K562 (cell line): ENCODE measurements around the gene ELOVL1. TPM values are rescaled to one million over a fixed set of nuclear protein-coding genes. Genes with fewer than 3 reads are reported as not detected.

Experiments used
- ATAC-seq: fragments of 200-7000 bp; cut with Tn5 transposase; 3 replicates; pipeline ENCODE4 v1.9.1; 2020; ENCODE audit warnings: moderate library complexity
- BruUV-seq: library from RNA; stranded (reverse); fragments of 400-500 nt; replicated peaks from 2 replicates; lab custom pipeline; 2021; lab: Mats Ljungman, UMichigan
- CTCF ChIA-PET: fragments of 300-600 bp; formaldehyde crosslinking; extraction: SDS; loops from one replicate; lab custom pipeline; 2021; ENCODE audit warnings: low intra/inter-chr PET ratio; lab: Yijun Ruan, JAX
- POLR2A ChIA-PET: fragments of 300-600, 350-650 bp; sonication (Branson Sonifier 250); formaldehyde crosslinking; extraction: SDS; loops from one replicate; lab custom pipeline; 2021; ENCODE audit warnings: antibody characterized with exemption, inconsistent platforms; lab: Yijun Ruan, JAX
- DNase-seq, 4 experiments: peaks; one replicate each; pipeline versions ENCODE4 v3.0.0 to v3.0.0-alpha.2; 2011 to 2018; ENCODE audit warnings: low spot score in 3 of 4, mixed read lengths in 3 of 4; ENCODE audit errors: extremely low read depth in 1 of 4
- FAIRE-seq: peaks from 2 replicates; lab custom pipeline; 2011; peaks lifted over from hg19 to GRCh38; lab: Jason Lieb, UNC
- H2AFZ ChIP-seq: 2 replicates; pipeline ENCODE4 v1.6.0; 2011; ENCODE audit warnings: low read depth, low read length, control low read depth, inconsistent platforms
- H3K27ac ChIP-seq: fragments of 200-600 bp; 3 replicates; pipeline ENCODE4 v1.8.0; 2011; ENCODE audit warnings: low read depth, mild to moderate bottlenecking, control low read depth, inconsistent platforms, low read length, moderate library complexity, mixed read lengths; ENCODE audit errors: extremely low read depth
- H3K27me3 ChIP-seq, 2 experiments: fragments of 300-600 bp in 1 of 2; 2 replicates in 1 of 2; 3 replicates in 1 of 2; pipeline versions ENCODE4 v1.6.0 to v1.8.0; 2011; ENCODE audit warnings: inconsistent platforms in 2 of 2, low read length in 2 of 2, mild to moderate bottlenecking in 1 of 2, mixed read lengths in 1 of 2, moderate library complexity in 1 of 2; ENCODE audit not compliant: control insufficient read depth in 2 of 2, insufficient read depth in 2 of 2
- H3K36me3 ChIP-seq: fragments of 300-600 bp; 3 replicates; pipeline ENCODE4 v1.8.0; 2011; ENCODE audit warnings: mild to moderate bottlenecking, low read length, inconsistent platforms; ENCODE audit not compliant: control insufficient read depth, insufficient read depth
- H3K4me1 ChIP-seq, 2 experiments: fragments of 200-600 bp in 1 of 2; replicated peaks in 1 of 2; 2 replicates in 1 of 2; 3 replicates in 1 of 2; pipeline versions ENCODE4 v1.5.1 to v1.8.0; 2011; ENCODE audit warnings: inconsistent platforms in 2 of 2, low read length in 2 of 2, mild to moderate bottlenecking in 1 of 2, mixed read lengths in 1 of 2, moderate library complexity in 1 of 2; ENCODE audit not compliant: control insufficient read depth in 2 of 2, insufficient read depth in 2 of 2
- H3K4me2 ChIP-seq: 2 replicates; pipeline ENCODE4 v1.6.1; 2011; ENCODE audit warnings: low read length, control low read depth, inconsistent platforms, mixed read lengths; ENCODE audit not compliant: insufficient read depth
- H3K4me3 ChIP-seq: fragments of 200-600 bp; sonication (generic), shearing (Covaris generic); 2 replicates; pipeline ENCODE4 v1.5.1; 2016; ENCODE audit warnings: control low read depth, inconsistent platforms
- H3K79me2 ChIP-seq: fragments of 200-600 bp; 3 replicates; pipeline ENCODE4 v1.8.0; 2011; ENCODE audit warnings: low read length, inconsistent platforms; ENCODE audit not compliant: control insufficient read depth, insufficient read depth
- H3K9ac ChIP-seq, 2 experiments: 2 replicates each; pipeline versions ENCODE4 v1.6.0 to v1.6.1; 2011; ENCODE audit warnings: low read depth in 2 of 2, low read length in 2 of 2, control low read depth in 1 of 2, inconsistent platforms in 1 of 2, mild to moderate bottlenecking in 1 of 2, mixed read lengths in 1 of 2; ENCODE audit not compliant: insufficient read depth in 1 of 2
- H3K9me1 ChIP-seq: one replicate; pipeline ENCODE4 v1.6.0; 2011; ENCODE audit warnings: inconsistent platforms, mild to moderate bottlenecking, low read length, moderate library complexity; ENCODE audit not compliant: control insufficient read depth, insufficient read depth
- H3K9me3 ChIP-seq: replicated peaks from 2 replicates; pipeline ENCODE4 v1.5.1; 2011; ENCODE audit warnings: low read depth, low read length, inconsistent platforms; ENCODE audit not compliant: control insufficient read depth, insufficient read depth
- H4K20me1 ChIP-seq: replicated peaks from 2 replicates; pipeline ENCODE4 v1.6.1; 2011; ENCODE audit warnings: low read length, inconsistent platforms, mixed read lengths; ENCODE audit not compliant: control insufficient read depth, insufficient read depth
- CBX5 ChIP-seq: IDR thresholded peaks from 2 replicates; pipeline ENCODE4 v1.6.1; 2014; ENCODE audit warnings: low read depth, borderline replicate concordance
- HDAC6 ChIP-seq: IDR thresholded peaks from 2 replicates; pipeline ENCODE4 v1.6.1; 2012; ENCODE audit warnings: low read depth, mild to moderate bottlenecking, control low read depth, inconsistent platforms, low read length, moderate library complexity
- KLF16 ChIP-seq: IDR thresholded peaks from 2 replicates; pipeline ENCODE4 v1.6.1; 2016; ENCODE audit warnings: antibody characterized with exemption
- MYNN ChIP-seq, 2 experiments: sonication (generic); formaldehyde crosslinking in 1 of 2; IDR thresholded peaks; 2 replicates each; pipeline versions ENCODE4 v1.5.0 to v1.6.1; 2016 to 2020; ENCODE audit warnings: antibody characterized with exemption in 1 of 2, missing genetic modification reagents in 1 of 2
- NONO ChIP-seq, 2 experiments: fragments of 200-400 bp in 1 of 2; fragments of 450-650 bp in 1 of 2; formaldehyde crosslinking in 1 of 2; IDR thresholded peaks; 2 replicates each; pipeline ENCODE4 v1.6.1; 2017; ENCODE audit warnings: low read depth in 2 of 2, mild to moderate bottlenecking in 2 of 2, moderate library complexity in 2 of 2, low read length in 1 of 2
- OTX1 ChIP-seq: fragments of 450-650 bp; formaldehyde crosslinking; IDR thresholded peaks from 2 replicates; pipeline ENCODE4 v1.4.0; 2022; ENCODE audit warnings: mild to moderate bottlenecking
- RBM34 ChIP-seq: fragments of 200-400 bp; formaldehyde crosslinking; IDR thresholded peaks from 2 replicates; pipeline ENCODE4 v1.6.1; 2018; ENCODE audit warnings: low read length, borderline replicate concordance; ENCODE audit not compliant: insufficient read depth
- TFE3 ChIP-seq: fragments of 450-650 bp; formaldehyde crosslinking; IDR thresholded peaks from 2 replicates; pipeline ENCODE4 v1.4.0; 2020; ENCODE audit warnings: mild to moderate bottlenecking, mixed read lengths
- ZNF518B ChIP-seq: fragments of 250-450 bp; sonication (Bioruptor Pico); IDR thresholded peaks from 2 replicates; pipeline ENCODE4 v1.5.0; 2021; ENCODE audit warnings: mild to moderate bottlenecking, moderate library complexity
- ZNF717 ChIP-seq: fragments of 250-450 bp; sonication (Bioruptor Pico); IDR thresholded peaks from 2 replicates; pipeline ENCODE4 v1.5.0; 2021
- WGBS: fragments of 100-300 bp; shearing (Covaris generic); methylation state at CpG from one replicate; pipeline ENCODE4 v1.1.6; 2016; ENCODE audit warnings: low coverage, mixed read lengths; ENCODE audit not compliant: insufficient coverage; ENCODE audit errors: missing lambda C conversion rate; 5-methylcytosine and 5-hydroxymethylcytosine counted together
- in situ Hi-C: fragments of 300-500 bp; cut with MboI; formaldehyde crosslinking; loops from 4 replicates; pipeline ENCODE4 v1.15.0; 2018; ENCODE audit warnings: inconsistent platforms, mixed read lengths
- intact Hi-C: fragments of 100-400 bp; cut with micrococcal nuclease; formaldehyde crosslinking; loops from 2 replicates; pipeline ENCODE4 v1.14.2; 2022
- polyA plus RNA-seq, 8 experiments: library from polyadenylated mRNA; depleted of rRNA in 4 of 8; stranded (reverse) in 5 of 8; unstranded in 3 of 8; fragments of >200 nt; fragmentation: Nextera tagmentation in 2 of 8; fragmentation: Illumina TruSeq in 1 of 8; extraction: Ambion mirVana in 2 of 8; extraction: Trizol in 1 of 8; gene quantifications; 2 replicates each; pipeline versions ENCODE4 v1.2.1 to v1.2.3, GENCODE V29; 2011 to 2014; ENCODE audit warnings: inconsistent platforms in 1 of 8, missing spikeins in 1 of 8
- total RNA-seq, 7 experiments: library from RNA; depleted of rRNA in 6 of 7; stranded (reverse); fragments of >200 nt in 6 of 7; fragmentation: Illumina TruSeq in 2 of 7; extraction: Trizol in 2 of 7; gene quantifications; 2 replicates each; pipeline versions ENCODE4 v1.2.1 to v1.2.3, GENCODE V29; 2011 to 2021; ENCODE audit warnings: low replicate concordance in 1 of 7

ELOVL1 gene
- total and polyA plus RNA-seq, 9 of the 15 experiments (the other 6 are each of a cell fraction or from before 2014, with no cell fraction given): 51.0 to 157 (median 70.3) TPM

DNA sequence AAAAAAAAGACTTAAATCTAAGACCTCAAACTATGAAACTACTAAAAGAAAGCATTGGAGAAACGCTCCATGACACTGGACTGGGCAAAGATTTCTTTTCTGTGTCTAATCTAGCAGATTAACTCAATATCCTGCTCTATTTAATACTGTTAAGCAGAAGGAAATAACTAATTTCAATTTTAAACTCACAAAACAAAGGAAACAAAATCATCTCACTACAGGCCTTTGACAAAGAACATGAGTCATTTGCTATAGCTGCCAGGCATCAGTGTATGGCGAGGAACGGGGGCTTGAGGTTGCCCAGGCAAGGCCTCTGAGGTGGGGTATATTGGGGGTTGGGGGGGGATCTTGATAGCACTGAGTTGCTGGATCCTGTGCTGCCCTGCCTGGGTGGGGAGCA is 42.8 kb upstream of the ELOVL1 start:
- no peak for FAIRE-seq
- Histone ChIP-seq H4K20me1 (peaks cover 3% of the 10 kb centered on the region), H3K4me1 (peaks cover 0 to 2% of the 10 kb centered on the region in 2 experiments; a peak in 3 of 5 replicates), H3K9me3 (no peaks in the 10 kb centered on the region), H3K27ac (no peak overlapping the region), H2AFZ (no peak overlapping the region), H3K79me2 (no peaks in the 10 kb centered on the region), H3K9ac (no peak overlapping the region), H3K36me3 (peaks cover 22% of the 10 kb centered on the region), H3K4me2 (no peak overlapping the region), H3K27me3 (no peaks in the 10 kb centered on the region), H3K9me1 (no peaks in the 10 kb centered on the region), H3K4me3 (no peak overlapping the region)
- POLR2A ChIA-PET: interaction anchor here (1.1 kb wide), 1 partner anchor 186 kb away, joined by 3 read pairs; no protein-coding TSS in a partner anchor
- ATAC-seq: no peak
- CTCF ChIA-PET: no interaction called here
- intact Hi-C loops (no loop called here), in situ Hi-C loops (loop anchor here (5.0 to 10.0 kb wide), 2 partner anchors 183 to 506 kb away; no protein-coding TSS in a partner anchor)
- WGBS: 86% methylated on average over 3 of the region's 3 CpGs
- DNase-seq: no peak
- TF ChIP-seq MYNN (IDR thresholded peaks at IDR 0.05): no peak
- no peak for TF ChIP-seq MYNN (CRISPR knock-in tag; IDR thresholded peaks at IDR 0.05)
- TF ChIP-seq RBM34: no peak
- TF ChIP-seq HDAC6: no peak
- no peak for TF ChIP-seq ZNF717 (CRISPR knock-in tag)
- no peak for TF ChIP-seq KLF16
- no peak for TF ChIP-seq OTX1
- TF ChIP-seq CBX5: no peak
- TF ChIP-seq NONO (IDR thresholded peaks at IDR 0.05; ENCODE audit: low read depth in 2 of 2, low read length in 1 of 2): no peak
- no peak for TF ChIP-seq TFE3
- no peak for TF ChIP-seq ZNF518B (CRISPR knock-in tag)
- no TSS peak for BruUV-seq
